GM12874 (cell line): ENCODE data around the gene BMPR1A.

Experiments
- TF ChIP-seq, protein P1 (sequence below): IDR thresholded peaks from 2 replicates; pipeline ENCODE4 v1.5.1; 2011; ENCODE audit warnings: low read depth, mild to moderate bottlenecking, control low read depth, low read length, moderate library complexity; ENCODE audit not compliant: insufficient read depth

Gene BMPR1A

DNA sequence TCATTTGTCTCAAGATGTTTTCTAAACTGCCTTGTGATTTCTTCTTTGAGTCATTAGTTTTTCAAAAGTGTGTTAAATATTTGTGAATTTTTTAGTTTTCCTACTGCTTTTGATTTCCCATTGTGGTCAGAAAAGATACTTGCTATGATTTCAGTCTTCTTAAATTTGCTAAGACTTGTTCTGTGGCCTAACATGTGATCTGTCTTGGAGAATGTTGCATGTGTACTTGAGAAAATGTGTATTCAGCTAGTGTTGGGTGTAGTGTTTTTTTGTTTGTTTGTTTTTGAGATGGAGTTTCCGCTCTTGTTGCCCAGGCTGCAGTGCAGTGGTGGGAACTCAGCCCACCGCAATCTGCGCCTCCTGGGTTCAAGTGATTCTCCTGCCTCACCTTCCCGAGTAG lies 28.6 kb downstream of the BMPR1A start:
- TF ChIP-seq, protein P1, sequence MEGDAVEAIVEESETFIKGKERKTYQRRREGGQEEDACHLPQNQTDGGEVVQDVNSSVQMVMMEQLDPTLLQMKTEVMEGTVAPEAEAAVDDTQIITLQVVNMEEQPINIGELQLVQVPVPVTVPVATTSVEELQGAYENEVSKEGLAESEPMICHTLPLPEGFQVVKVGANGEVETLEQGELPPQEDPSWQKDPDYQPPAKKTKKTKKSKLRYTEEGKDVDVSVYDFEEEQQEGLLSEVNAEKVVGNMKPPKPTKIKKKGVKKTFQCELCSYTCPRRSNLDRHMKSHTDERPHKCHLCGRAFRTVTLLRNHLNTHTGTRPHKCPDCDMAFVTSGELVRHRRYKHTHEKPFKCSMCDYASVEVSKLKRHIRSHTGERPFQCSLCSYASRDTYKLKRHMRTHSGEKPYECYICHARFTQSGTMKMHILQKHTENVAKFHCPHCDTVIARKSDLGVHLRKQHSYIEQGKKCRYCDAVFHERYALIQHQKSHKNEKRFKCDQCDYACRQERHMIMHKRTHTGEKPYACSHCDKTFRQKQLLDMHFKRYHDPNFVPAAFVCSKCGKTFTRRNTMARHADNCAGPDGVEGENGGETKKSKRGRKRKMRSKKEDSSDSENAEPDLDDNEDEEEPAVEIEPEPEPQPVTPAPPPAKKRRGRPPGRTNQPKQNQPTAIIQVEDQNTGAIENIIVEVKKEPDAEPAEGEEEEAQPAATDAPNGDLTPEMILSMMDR: no peak

DNA sequence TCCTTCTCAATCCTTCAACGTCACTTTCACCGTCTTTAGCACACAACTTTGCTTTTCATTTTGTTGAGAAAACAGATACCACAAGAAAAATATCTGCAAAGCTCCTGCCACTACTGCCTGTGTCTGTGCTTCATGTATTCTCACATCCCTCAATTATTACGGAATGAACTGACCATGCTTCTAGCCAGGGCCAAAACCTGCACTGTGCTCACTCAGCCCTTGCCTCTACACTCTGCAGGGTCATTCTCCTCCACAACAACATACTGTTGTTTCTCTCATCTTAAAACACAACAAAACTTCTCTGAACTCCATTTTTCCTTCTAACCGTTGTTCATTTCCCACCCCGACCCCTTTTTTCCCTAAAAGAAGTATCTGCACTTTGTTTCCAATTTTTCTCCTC lies 29.5 kb downstream of the BMPR1A start:
- TF ChIP-seq, protein P1: no peak

DNA sequence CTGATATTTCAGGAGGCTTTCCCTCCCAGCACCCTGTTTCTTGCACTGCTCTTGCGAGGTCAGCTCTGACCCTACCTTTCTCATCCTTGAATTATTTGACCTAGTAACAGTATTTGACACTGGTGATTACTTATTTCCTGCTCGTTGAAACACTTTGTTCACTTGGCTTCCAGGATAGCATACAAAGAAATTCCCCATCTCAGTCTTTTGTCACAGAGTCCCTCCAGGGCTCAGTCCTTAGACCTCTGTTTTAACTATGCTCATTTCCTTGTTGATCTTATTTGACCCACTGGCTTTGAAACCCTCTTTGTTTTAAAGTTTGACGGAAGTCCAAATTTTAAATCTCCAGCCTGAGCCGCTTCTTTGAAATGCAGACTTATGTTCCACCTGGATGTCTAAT lies 29.9 kb downstream of the BMPR1A start:
- TF ChIP-seq, protein P1: no peak

- TF ChIP-seq, protein P1: no peak
These were observed 34.0 kb downstream of the BMPR1A start for GRCh38 chr10:86790394-86790793.

DNA sequence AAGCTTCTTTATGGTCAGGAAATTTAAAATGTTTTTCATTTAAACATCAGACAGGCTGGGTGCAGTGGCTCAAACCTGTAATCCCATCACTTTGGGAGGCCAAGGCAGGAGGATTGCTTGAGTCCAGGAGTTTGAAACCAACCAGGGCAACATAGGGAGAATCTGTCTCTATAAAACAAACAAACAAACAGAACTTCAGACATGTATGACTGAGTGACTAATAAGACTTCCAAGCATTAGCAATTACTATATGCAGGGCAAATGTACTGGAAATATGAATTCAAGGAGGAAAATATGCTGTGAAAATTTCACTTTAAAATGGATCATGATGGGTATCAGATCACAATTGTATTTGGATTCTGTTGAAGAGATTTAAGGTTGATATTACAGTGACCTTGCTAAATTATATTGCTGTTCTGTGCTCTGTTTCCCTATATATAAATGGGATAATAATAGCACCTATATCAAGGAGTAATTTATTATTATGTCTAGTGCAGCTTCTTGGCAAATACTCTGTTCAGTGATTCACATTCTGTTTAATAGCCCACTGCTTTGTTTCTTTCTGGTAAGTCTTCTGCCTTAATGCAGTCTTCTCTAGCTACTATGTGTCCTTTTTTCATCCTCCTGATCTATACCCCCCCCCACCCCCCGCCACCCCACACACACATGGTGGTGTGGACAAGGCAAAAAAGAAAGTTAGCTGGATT lies 36.2 kb downstream of the BMPR1A start:
- TF ChIP-seq, protein P1: no peak

DNA sequence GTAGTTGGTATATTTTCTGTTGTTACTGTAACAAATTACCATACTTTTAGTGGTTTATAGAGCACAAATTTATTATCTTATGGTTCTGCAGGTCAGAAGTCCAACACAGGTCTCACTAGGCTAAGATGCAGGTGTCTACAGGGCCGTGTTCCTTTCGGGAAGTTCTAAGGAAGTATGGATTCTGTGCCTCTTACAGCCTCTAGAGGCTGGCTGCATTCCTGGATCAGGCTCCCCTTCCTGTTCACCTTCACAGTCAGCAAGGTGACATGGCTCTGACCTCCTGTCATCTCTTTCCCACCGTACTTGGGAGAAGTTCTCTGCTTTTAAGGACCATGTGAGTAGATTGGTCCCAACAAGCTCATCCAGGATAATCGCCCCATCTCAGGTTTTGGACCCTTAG lies 37.3 kb downstream of the BMPR1A start:
- TF ChIP-seq, protein P1: no peak

- TF ChIP-seq, protein P1: no peak
These were observed 38.9 kb downstream of the BMPR1A start for GRCh38 chr10:86795353-86795752.
